NCI-H446 treated with DMSO at 0.1 percent for 48 hours (cell line): ENCODE results near the gene TBL1Y.
A peak's percentile ranks its signal among the peaks of the same experiment; 100 is the strongest.
"Not testable (repeated sequence)": the region's sequence is repeated elsewhere in the genome, so short reads cannot be mapped to it uniquely, and the experiment has no call there.

Experiments
- DNase-seq: peaks from one replicate; lab custom pipeline; 2025; lab: John Stamatoyannopoulos, UW

The TBL1Y gene

DNA sequence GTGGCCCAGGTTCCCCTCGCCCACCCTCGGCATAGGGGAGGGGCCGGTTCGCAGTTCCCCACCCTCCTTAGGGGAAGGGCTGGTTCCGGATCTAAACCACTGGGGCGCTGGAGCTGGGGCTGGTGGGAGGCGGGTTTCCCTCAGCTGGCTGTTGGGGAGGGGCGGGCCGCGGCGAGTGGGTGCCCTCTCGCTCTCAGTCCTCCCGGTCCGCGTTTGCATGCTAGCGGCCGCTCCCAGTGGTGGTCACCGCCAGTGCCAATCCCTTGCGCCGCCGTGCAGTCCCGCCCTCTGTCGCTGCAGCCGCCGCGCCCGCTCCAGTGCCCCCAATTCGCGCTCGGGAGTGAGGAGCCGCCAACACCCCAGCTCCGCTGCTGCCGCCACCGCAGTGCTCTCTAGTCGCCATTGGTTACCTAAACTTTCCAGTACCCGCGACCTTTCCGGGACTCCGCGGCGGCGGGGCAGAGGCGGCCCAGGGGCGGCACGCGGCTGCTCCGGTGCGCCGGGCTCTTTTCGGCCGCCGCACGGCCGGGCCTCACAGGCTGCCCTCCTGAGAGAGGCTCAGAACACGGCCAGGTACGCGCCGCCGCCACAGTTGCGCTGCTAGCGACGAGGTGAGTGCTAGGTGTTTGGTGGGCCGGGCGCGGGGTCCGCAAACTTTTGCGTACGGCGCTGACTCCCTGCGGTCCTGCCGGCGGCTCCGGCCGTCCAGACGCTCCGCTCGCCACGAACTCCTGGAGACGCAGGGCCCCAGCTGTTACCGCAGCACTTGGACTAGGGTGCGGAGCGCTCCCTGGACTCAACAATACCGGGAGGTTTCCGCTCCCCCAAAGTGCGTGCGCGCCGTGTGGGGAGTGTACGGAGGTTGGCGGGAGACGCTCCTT is at the start of gene TBL1Y:
TBL1Y (plus strand) TSS at position 326 of the 881 bp plus-strand sequence. CDS start 114,388 bp downstream, outside the sequence.
- DNase-seq: no peak

DNA sequence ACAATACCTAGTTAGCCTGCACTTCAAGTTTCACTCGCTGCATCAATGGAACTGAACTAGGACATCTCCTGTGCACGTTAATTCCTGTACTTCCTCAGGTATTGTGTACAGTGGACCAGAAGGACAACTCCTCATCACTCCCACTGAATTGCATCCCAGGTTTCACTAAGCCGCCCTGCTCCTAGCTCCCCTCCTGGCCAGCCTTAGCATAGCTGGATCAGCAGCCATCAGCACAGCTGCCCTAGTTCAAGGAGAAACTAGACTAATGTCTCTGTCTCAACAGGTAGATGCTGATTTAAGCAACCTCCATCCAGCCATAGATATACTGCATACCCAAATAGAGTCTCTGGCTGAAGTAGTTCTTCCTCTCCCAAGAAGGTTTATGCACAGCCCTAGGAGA is 16.0 kb upstream of the TBL1Y start:
- DNase-seq: no peak

DNA sequence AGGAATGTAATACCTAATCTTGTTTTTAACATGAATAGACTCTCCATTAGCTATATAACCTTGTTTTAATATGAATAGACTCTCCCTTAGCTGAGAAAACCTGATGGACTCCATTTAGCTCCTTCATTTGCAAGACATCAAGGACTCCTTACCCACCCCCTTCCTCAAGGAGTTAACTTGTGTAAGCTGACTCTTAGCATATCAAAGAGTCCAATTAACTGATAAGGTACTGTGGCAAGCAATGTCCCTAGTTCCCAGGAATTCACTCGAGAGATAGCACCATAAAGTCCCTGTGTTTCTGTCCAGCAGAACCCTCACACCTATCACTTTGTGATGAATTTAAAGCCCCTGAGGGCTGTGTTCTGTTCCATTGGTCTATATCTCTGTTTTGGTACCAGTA is 15.3 kb upstream of the TBL1Y start:
- no peak for DNase-seq

DNA sequence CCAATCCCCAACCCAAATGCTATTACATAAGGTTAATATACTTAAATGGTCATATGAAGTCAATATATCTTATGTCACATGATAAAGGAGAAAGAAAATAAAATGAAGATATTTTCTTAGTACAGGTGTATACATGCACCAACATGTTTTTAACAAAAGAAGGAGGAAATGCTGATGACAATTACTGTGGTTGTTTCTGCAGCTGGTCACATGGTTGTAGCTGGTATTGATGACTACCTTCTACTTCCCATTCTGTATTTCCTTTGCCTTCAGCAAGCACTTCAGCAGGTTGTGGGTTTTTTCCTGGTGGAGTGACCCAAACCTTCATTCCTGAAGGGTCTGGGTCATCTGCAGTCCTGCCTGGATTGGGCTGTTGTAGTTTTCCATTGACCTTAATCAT is 8.4 kb upstream of the TBL1Y start:
- DNase-seq: not testable (repeated sequence)

DNA sequence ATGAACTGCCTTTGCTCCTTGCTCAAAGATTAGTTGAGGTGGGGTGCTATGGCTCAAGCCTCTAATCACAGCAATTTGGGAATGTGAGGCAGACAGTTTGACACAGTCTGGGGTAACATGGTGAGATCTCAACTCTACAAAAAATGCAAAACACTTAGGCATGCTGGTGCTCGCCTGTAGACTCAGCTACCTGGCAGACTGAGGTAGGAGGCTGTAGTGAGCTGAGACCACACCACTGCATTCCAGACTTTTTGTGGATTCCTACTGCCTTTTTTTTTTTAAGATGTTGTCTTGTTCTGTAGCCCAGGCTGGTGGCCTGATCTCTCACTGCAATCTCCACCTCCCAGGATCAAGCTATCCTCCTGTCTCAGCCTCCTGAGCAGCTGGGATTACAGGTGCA is 2.9 kb upstream of the TBL1Y start:
- DNase-seq: no peak

DNA sequence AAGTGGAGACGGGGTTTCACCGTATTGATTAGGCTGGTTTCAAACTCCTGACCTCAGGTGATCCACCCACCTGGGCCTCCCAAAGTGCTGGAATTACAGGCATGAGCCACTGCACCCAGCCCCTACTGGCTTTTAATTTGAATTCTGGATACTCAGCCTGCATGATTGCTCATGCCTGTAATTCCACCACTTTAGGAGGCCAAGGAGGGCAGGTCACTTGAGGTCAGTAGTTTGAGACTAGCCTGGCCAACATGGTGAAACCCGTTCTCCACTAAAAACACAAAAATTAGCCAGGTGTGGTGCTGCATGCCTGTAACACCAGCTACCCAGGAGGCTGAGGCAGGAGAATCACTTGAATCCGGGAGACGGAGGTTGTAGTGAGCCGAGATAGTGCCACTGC is 2.5 kb upstream of the TBL1Y start:
- DNase-seq: not testable (repeated sequence)

DNA sequence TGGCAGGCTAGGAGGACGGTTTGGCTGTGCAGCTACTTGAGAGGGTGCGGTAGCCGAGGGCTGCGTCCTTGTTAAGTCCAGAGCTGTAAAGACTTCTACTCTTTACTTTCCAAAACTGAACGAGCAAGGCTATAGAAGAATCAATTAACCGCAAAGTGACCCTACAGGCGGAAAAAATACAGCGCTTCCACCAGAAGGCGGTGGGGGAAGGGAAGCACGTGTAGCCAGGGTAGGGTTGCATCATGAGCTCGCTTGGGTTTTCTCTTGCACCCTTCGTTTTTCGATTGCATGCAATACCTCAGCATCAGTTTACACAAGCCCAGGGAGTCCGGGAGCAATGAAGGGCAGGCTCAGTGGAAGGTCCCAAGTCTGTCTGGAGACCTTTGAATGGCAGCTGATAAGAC is 1.4 kb upstream of the TBL1Y start:
- no peak for DNase-seq

- no peak for DNase-seq
Observed at GRCh38 chrY:6909856-6910255, 641 bp upstream of the TBL1Y start.

- DNase-seq: no peak
Observed at GRCh38 chrY:6911253-6911881, 870 bp downstream of the TBL1Y start, which contains the start of gene AMELY. Gene AMELY (minus strand): TSS chrY:6911752. CDS start chrY:6872608, 39,144 bp downstream.

DNA sequence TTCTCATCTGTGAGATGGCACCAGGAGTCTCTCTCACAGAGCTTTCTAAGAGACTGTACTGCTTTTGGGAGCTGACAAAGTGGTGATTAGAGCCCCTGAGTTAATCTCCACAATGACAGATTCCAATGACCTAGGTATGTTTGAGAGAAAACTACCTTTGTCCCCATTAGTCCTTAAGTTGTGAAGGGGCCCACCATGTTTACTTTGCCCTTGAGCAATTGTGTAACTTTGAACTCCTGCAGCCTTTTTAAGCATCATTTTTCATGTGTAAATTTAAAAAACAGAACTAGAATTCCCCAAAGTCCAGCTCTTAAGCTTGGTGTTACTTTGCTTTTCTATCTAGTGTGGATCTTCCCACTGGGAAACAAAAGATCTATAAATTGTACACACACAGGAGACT is 2.9 kb downstream of the TBL1Y start:
- no peak for DNase-seq

GRCh38 chrY:6921061-6921460 is 10.6 kb downstream of the TBL1Y start:
- DNase-seq: no peak

DNA sequence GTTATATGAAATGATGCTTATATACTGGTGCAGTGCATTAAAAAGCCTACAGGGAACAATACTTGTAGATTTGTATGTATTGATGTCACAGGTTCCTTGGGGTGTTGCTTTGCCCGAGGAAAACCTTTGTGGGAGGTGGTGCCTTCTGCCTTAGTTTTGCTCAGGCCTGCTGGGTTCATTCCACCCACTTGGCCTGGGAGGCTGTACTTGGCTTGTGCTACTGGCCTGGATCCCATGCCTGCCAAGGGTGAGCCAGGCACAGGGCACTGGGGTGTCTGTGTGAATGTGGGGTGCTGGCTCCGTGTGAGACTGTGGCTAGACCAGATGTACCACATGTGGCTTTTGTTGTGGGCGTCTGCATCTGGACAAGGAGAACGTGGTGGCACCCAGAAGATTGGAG is 17.8 kb downstream of the TBL1Y start:
- DNase-seq: no peak

DNA sequence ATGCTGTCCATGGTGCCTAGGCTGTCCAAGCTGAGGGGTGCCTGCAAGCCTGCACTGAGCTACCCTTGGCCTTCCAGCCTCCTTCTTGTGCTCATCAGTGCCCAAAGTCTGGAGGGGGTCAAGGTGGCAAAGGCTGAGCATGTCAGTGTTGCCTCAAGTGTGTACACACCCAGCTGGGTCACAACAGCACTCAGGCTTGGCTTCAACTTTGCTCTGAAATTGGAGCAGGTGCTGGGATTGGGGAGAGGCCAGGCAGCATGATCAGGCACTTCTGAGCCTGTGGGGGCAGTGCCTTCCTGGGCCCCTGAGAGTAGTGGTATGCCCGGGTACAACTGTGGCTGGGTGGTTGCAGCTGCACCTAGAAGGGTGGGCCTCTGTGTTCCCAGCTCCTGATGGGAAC is 18.7 kb downstream of the TBL1Y start:
- DNase-seq: no peak

DNA sequence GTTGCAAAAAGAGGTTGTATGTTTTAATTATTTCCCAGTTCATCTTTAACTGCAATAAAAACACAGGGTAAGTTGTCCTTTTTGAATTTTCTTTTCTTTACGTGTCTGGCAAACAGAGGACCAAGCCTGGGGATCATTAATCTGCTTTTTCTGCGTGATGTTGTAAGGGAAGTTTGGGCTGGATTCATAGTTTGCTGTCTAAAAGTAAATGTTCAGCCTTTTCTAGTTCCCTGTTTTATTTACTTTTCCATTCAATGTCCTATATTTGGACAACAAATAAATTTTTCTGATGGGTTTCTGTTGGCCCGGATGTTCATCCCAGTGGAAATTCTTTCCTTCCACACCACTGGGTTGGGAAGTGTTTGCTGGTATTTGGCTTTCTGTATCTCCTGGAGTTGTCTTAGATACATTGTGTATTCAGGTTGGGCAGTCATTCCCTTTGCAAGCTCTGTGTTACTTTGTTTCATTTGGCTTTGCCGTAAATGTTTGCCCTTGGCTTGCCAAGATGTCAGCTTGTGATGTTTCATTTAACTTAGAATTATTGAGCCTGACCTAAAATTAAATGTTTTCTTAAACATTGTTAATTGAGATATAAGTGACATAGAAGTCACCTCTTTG is 21.4 kb downstream of the TBL1Y start:
- DNase-seq: no peak

DNA sequence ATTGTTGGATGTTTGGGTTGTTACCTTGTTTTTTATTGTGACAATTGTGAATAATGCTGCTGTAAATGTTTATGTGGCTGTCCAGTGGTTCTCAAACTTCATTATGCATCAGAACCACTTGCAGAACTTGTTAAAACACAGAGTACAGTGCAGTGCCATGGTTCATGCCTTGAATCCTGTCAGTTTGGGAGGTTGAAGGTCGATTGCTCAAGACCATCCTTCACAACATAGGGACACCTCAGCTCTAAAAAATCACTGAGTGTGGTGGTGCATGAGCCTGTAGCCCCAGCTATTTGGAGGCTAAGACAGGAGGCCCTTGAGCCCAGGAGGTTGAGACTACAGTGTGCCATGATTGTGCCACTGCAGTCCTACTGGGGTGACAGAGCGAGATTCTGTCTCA is 25.0 kb downstream of the TBL1Y start:
- DNase-seq: no peak

DNA sequence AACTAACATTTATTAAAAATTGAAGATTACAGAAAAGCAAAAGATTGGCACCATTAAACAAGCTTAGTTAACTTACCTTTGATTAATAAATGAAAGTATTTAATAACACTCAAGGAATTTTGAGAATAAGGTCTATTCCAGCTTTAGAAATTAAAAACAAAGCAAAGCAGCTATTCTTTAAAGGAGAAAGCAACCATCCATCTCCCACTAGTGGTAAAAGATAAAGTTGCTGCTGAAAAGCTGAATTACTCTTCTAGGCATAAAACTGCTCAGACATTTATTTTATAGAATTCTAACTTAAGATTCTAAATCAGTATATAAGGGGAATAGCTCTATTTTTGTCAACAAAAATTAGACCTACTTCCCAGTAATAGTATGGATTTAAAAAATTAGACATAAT is 37.2 kb downstream of the TBL1Y start:
- no peak for DNase-seq

GRCh38 chrY:6948378-6948777 is 37.9 kb downstream of the TBL1Y start:
- DNase-seq: no peak

DNA sequence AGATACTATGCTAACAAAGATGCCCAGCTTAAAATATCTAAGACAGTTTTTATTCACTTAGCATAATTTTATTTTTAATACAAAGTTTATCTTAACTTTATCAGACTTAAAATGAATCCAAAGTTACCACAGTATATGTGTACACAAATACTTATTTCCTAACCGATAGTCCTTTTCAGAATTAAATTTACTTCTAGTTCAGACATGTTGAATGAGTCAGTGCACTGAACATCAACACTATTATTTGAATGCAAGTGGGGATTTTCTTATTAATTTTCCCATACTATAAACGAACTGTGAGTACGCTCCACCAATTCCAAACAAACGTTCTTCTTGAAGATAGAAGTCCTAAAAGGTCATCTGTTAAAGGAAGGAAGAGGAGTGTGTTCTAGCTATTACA is 39.5 kb downstream of the TBL1Y start:
- no peak for DNase-seq

- peak; percentile 0 for DNase-seq
Observed at GRCh38 chrY:6964732-6965131, 54.2 kb downstream of the TBL1Y start.

DNA sequence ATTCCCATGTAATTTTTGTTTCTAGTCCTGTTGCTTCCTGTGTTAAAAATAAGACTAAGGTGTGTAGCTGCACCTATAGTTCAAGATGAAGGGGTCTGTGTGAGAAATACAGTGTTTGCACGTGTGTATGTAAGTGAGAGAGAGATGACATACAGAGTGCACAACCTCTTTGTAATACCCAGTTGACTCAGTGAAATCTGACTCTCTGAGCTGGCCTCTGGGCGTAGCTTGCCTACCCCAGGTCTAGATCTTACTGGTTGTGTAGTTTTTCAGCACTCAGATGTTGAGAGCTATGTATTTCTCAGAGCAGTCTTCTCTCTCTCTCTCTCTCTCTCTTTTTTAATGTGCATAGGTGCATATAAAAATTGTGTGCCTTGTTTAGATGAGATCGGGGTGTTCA is 56.0 kb downstream of the TBL1Y start:
- no peak for DNase-seq

- no peak for DNase-seq
Observed at GRCh38 chrY:6967736-6968135, 57.2 kb downstream of the TBL1Y start.

GRCh38 chrY:6968191-6968590 is 57.7 kb downstream of the TBL1Y start:
- no peak for DNase-seq

GRCh38 chrY:6972271-6972887 is 61.9 kb downstream of the TBL1Y start:
- DNase-seq: peak; percentile 0
